Measurements from ENCODE around the gene MLH3.

MLH3 gene

DNA sequence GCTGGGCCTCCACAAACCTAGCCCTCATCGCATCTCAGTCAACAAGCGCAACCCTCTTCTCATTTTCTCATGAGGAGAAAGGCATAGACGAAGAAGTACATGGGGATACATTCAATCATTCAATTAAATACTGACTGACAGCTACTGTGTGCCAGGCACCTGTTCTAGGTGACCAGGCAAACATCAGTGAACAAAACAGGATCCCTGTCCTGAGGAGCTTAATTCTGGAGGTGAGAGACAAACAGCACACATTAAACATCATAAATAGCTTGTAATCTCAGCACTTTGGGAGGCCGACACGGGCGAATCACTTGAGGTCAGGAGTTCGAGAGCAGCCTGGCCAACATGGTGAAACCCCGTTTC, 12.9 kb upstream of the MLH3 start:
- DNase-seq = no peak

- peak; percentile 93 for DNase-seq
These were observed 12.4 kb upstream of the MLH3 start, which contains the start of gene ACYP1 for GRCh38 chr14:75063491-75064204. ACYP1 (minus strand) TSS chr14:75064024; CDS start chr14:75063553, 471 bp downstream.

GRCh38 chr14:75063013-75063412, 11.7 kb upstream of the MLH3 start:
- no peak for DNase-seq

DNA sequence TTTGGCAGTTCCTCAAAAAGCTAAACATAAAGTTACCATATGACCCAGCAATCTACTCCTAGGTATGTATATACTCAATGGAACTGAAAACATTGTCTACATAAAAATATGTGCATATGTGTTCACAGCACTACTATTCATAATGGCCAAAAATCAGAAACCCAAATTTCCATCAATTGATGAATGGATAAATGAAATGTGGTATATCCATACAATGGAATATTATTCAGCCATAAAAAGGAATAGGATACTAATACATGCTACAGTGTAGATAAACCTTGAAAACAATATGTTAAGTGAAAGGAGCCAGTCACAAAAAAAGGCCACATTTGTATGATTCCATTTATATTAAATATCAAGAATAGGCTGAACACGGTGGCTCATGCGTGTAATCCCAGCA, 9.2 kb upstream of the MLH3 start:
- no peak for DNase-seq

DNA sequence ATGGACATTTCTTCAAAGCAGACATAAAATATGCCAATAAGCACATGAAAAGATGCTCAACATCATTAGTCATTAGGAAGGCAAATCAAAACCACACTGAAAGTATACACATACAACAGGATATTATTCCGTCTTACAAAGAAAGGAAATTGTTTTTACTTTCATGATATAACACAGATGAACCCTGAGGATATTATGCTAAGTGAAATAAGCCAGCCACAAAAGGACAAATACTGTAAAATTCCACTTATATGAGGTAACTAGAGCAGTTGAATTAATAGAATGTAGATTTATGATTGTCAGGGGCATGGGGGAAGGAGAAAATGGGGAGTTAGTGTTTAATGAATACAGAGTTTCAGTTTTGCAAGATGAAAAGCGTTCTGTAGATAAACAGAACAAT, 8.4 kb upstream of the MLH3 start:
- no peak for DNase-seq

DNA sequence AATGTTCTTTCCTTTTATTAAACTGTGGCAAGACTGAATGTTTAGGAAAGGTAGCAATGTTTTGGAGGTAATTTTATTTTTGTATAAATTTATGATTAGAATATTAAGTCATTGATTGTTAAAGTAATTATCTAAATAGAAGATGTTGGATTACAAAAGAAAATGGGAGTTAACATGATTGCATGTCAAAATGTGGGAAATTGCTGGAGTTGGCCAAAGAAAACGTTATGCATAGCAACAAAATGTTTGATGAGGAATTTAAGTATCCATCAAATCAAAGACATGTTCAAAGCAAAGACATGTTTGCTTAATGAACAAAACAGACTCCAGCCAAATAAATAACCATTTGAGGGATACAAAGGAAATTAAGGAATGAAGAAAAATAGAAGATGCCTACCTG, 3.2 kb upstream of the MLH3 start:
- no peak for DNase-seq

- no peak for DNase-seq
These were observed 2.4 kb upstream of the MLH3 start for GRCh38 chr14:75053396-75054291.

GRCh38 chr14:75051556-75051899, 261 bp upstream of the MLH3 start:
- DNase-seq = no peak

DNA sequence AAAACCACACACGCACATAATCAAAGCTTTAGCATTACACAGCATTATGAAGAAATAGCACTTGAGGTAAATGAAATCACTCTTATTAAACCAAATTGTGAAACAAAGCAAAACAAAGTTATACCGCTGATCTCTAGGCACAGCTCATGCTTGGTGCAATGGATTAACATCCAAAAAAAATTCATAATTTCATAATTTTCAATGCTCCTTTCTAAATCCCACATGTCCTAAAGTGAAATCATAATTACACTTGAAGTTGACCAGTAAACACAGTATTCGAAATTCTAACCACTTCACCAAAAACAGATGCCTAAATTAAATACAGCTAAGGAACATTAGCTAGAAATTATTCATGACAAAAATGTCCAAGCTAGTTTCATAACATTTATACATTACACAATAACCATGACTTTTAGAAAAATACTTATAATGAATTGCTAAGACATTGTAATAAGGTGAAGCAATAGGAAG, 1.5 kb downstream of the MLH3 start:
- no peak for DNase-seq

GRCh38 chr14:75049136-75049535, 2.1 kb downstream of the MLH3 start:
- DNase-seq = no peak

DNA sequence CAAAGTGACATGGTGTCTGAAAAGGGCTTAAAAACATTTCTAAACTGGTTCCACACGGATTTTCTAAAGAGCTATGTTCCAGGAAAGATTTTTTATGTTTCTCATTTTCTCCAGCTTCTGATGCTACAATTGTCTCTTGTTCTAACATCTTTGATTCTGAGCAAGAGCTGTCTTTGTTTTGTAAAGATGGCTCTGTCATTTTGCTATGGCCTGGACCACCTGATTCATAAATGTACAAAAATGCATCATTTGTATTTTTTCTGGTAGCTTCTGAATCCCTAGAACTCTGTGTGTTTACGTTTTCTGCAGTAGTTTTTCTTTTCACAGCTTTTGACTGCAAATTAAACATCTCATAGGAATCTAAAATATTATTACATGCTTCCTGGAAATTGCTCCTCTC, 3.2 kb downstream of the MLH3 start:
- DNase-seq = no peak

DNA sequence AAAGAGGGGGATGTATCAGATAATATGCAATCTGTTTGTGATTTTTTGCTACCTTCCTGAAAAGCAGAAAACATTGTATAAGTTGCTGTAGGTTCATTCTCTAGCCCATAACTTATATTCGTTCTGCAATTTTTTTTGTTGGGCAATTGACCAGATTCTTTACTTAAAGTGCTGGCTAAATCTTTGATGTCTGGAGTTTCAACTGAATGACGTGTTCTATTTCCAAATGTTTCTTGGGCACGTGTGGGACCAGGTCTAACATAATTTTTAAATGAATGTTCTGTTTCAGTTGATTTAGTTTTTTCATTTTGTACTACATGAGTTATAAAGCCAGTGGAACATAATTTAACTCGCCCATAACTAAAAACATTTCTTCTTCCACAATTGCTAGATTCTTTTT, 3.8 kb downstream of the MLH3 start:
- DNase-seq = no peak

DNA sequence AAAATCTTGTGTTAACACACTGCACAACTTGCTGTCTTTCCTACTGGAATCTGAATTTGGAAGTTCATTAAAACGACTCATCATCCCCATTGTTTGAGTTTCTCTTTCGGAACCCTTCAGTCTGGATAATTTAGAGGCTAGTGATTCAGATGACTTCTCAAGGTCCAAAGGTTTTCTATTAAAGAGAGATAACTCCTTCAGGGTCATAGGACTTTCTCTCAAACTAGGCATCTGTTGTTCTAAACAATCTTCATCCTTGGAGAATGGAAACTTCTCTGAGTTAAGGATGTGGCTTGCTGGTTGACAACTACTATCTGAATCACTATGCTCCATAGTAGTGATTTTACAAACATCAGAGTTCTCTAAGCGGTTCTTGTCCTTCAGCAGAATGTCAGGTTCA, 4.4 kb downstream of the MLH3 start:
- DNase-seq = no peak

DNA sequence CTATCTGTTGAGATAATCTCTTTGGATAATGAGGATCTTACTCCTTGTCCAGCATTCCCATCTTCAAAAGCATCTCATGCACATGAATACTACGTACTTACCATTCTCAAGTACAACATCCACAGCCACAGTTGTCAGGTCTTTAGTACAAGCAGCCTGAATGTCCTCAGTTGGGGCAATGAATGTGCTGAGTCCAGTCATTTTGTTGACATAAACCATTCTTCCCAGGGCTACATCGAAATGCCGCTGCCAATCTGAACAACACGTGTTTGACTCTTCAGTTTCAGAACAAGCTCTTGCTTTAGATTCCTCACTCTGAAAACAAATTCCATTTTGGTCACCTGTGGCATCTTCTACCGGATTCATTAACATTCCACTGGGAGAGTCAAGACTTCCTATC, 5.0 kb downstream of the MLH3 start:
- no peak for DNase-seq

DNA sequence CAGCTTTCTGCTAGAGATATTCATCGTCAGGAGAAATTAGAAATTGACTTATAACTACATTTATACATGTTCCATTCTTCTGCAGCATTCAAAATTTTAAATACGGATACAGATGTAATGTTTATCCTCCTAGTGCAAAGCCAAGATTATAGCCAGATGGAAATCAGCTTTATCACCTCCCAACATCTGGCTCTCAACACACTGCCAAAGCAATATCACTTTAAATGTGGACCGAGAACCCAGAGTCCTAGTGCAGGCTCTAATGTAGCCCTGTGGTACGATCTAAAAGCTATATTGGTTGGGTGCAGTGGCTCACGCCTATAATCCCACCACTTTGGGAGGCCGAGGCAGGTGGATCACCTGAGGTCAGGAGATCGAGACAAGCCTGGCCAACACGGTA, 6.5 kb downstream of the MLH3 start:
- DNase-seq = peak; percentile 65

DNA sequence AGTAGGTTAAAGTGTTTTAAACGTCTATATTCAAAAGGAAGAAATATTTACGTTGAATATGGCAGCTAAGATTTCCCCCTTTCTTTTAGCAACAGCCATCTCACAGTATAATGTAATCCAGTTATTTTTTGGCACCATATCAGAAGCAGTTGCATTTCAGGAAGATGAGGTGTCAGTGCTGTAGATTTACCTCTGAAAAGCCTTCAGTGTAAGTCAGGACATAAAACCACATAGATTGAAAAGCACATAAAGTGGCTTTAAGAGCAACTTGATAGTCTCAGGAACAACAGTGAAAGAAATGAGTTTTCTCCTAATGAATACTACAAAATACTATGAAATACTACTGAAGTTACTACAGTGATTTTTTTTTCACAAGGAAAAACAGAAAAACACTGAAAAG, 6.9 kb downstream of the MLH3 start:
- DNase-seq = peak; percentile 46

DNA sequence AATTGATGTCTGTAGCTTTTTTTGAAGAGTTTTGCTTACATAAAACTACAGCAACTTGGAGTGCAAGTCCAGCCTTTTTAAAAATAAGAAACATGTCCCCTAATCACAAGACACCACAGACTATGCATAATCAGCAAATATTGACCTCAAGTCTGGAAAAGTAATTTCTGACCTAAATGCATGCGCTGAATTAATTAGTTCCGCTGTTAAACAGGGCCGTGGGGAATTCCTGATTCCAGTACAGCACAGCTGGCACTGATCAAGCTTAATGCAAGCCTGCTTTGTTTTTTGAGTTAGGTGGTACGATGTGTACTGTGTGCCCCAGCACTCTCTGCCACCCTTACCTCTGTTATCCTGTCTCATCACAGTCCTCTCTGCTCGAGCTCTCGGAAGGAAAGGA, 9.2 kb downstream of the MLH3 start:
- DNase-seq = peak; percentile 15

GRCh38 chr14:75041613-75042012, 9.7 kb downstream of the MLH3 start:
- DNase-seq = no peak

DNA sequence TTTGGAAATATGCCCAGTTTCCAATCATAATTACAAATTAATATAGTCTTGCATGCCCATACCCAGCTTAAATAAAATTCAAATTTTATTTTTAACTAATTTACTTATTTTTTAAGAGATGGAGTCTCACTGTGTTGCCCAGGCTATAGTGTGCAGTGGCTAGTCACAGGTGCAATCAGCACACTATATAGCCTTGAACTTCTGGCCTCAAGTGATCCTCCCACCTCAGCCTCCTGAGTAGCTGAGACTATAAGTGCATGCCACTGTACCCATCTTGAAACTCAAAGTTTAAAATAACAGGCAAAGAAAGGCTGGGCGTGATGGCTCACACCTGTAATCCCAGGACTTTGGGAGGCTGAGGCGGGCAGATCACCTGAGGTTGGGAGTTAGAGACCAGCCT, 10.3 kb downstream of the MLH3 start:
- DNase-seq = no peak

- DNase-seq = no peak
These were observed 10.8 kb downstream of the MLH3 start for GRCh38 chr14:75040507-75040906.

DNA sequence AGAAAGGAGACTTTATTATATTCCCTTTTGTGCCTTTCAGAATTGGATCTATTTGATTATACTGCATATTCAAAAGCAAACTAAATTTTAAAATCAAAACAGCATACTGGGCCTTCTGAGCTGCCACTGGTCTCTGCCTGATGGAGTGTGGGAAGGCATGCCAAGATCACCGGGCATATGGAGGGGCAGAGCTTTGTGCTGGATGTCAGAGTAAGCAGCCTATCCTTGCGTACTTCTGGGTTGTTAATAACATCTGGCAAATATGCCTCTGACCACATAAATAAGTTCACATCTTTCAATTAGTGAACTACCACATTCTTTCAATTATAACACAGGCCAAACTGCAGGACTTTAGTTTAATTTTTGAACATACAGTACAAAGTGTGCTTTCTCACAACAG, 18.3 kb downstream of the MLH3 start:
- DNase-seq = no peak

- no peak for DNase-seq
These were observed 21.1 kb downstream of the MLH3 start for GRCh38 chr14:75030147-75030546.

GRCh38 chr14:75025876-75026275, 25.4 kb downstream of the MLH3 start:
- no peak for DNase-seq

GRCh38 chr14:75025082-75025481, 26.2 kb downstream of the MLH3 start:
- DNase-seq = no peak

Data from NCI-H82 (cell line).